ENCODE results near the gene NPLOC4. TPM values are rescaled to one million over a fixed set of nuclear protein-coding genes. Genes with fewer than 3 reads are reported as not detected.

The NPLOC4 gene
- total RNA-seq, 1 donor from 2014 or later, result 39.5 TPM

DNA sequence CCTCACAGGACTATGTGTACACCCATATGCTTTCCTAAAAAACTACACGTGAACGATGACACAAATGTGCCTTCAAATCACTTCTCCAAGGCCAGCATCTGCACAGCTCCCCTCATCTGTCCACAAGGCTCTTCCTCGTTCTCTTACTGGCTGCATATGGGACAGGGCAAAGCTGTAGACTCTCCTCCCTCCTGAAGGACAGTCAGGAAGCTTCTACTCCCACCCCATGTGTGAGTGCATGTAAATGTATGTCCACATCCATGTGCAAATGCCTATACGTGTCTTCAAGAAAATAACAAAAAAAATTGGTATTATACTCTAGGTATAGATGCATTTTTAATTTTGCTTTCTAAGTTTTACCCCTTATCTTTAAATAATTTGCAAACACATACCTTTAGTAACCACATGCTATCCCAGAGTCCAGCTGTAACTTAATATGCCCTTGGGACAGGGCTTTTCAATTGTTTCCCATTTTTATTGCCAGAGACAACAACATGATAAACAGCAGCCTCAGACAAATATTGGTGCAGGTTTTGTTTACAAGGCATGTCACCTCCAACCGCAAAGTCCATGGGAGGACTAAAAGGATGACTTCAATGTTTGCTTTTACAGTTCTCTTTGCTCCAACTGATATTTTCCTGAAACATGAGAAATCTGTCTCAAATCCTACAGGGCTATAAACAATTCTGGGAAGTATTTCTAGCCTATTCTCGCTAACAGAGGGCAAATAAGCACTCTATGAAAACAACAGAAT is 53.1 kb downstream of the NPLOC4 start:
- DNase-seq, result no peak

DNA sequence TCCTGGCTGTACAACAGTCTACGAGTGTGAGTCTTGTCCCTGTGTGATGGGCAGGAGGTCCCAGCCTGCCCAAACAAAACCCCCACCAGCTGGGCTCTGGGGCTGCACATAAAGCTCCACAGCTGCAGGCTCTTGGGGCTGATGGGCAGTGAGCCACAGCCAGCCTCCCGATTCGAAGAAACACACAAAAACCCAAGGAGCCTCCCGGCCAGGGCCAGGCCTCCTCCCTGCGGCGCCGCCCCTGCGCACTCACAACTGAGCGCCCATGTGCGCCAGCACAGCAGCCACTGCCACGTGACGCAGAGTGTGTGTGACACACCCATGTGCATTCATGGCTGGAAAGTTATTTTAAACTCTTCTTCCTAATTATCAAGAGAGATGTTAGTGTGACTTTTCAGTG is 54.2 kb downstream of the NPLOC4 start:
- no peak for DNase-seq

DNA sequence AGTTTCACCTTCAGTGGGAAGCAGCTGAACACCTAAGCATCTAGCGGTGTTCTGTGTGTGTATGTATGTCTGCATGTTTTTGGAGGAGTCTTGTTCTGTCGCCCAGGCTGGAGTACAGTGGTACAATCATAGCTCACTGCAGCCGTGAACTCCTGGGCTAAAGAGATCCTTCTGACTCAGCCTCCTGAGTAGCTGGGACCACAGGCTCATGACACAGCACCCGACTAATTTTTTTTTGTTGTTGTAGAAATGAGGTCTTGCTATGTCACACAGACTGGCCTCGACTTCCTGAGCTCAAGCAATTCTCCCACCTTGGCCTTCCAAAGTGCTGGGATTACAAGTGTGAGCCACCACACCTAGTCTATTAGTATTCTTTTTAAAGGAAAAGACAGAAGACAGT is 54.6 kb downstream of the NPLOC4 start:
- DNase-seq, result no peak

DNA sequence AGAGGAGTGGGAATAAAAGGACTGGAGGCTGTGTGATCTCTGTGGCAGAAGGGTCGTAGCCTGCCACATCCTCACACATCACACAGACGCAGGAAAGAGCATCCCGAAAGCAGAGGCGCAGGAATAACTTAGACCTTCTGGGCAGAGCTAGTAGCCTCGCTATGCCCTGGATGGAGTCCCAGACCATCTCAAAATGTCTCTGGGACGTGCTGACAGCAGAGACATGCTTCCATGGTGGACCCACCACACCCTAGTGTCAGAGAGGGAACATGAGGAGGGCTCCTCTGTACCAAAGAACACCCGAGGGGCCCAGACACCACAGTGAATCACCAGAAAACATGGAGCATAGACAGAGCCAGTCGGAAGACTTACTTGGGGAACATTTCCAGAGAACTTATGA is 55.2 kb downstream of the NPLOC4 start:
- DNase-seq, result no peak

DNA sequence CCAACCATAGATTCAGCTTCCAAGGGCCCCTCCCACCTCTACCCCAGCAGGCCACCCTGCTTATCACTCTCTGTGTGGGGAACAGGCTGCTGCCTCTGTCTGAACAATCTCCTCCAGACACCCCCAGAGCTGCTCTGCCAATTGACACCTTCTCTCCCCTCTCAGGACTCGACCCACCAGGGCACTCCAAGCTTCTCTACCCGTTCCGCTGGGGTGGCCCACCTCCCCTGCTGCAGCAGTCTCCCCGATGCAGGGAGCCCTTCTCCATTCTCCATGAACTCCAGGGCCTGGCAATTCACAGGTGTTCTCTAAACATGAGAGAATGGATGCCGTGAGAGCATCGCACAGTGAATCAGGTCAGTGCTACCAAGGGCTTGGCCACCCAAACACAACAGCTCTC is 56.4 kb downstream of the NPLOC4 start:
- DNase-seq, result no peak

DNA sequence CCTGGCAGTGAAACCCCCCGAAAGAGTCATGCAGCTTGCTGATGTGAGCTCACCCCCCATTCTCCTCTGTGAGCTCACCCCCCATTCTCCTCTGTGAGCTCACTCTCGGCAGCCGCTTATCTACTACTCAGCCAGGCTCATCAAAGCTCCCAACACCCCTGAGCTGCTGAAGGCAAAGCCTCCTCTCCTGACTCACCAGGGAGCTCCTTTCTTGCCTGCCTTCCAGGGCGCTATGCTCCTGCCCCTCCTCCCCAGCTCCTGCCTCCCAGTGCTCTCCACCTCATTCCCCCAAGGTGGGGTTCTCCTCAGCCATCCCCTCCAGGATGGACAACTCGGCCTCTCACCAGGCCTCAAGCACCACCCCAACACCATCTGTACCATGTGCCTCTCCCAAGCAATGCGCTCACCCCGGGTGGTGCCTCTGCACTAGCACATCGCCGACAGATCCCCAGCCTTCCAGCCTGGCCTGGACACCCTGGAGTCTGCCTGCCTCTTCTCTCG is 57.0 kb downstream of the NPLOC4 start:
- no peak for DNase-seq

DNA sequence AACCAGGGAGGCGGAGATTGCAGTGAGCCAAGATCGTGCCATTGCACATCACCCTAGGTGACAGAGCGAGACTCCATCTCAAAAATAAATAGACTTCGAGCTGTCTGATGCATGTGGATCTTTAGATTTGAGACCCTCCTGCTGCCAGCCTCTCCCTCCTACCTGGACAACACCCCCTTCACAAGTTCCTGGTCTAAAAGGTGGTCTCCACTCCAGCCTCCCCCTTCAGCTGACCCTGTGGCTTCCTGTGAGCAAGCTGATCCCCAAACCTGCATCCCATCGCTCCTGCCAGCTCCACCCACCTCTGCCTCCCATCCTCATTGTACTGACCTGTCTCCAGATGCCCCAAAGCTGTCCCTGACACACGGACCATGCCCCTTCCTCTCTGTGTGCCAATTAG is 57.6 kb downstream of the NPLOC4 start:
- no peak for DNase-seq

DNA sequence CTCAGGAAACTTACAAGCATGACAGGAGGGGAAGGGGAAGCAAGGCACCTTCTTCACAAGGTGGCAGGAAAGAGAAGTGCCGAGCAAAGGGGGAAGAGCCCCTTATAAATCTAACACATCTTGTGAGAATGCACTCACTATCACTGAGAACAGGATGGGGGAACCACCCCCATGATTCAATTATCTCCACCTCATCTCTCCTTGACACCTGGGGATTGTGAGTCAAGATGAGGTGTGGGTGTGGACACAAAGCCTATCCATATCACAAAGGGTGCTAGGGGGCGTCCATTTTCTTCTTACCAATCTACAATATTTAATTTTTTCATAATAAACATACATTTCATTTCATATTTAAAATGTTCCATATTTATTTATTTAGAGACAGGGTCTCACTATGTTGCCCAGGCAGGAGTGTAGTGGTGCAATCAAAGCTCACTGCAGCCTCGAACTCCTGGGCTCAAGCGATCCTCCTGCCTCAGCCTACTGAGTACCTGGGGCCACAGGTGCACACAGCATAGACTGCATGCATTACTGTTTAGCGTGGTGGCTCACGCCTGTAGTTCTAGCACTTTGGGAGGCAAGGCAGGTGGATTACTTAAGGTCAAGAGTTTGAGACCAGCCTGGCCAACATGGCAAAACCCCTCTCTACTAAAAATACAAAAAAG is 58.2 kb downstream of the NPLOC4 start:
- no peak for DNase-seq

DNA sequence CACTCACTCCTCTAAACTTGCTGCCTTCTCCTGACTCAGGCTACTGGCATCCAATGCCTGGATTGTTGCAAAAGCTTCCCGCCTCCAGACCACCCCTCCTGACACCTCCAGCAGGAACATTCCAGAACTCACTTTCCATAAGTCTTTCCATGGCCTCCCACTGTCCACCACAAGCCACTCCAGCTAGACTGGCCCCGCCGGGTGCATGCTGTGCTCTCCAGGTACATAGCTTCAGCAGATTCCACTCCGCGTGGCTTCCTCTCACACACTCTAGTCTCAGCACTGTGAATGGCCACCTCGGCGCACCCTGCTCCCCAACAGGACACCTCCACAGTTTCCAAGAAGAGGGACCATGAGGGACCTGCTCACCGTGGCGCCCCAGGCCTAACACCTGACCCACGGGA is 58.9 kb downstream of the NPLOC4 start:
- no peak for DNase-seq

DNA sequence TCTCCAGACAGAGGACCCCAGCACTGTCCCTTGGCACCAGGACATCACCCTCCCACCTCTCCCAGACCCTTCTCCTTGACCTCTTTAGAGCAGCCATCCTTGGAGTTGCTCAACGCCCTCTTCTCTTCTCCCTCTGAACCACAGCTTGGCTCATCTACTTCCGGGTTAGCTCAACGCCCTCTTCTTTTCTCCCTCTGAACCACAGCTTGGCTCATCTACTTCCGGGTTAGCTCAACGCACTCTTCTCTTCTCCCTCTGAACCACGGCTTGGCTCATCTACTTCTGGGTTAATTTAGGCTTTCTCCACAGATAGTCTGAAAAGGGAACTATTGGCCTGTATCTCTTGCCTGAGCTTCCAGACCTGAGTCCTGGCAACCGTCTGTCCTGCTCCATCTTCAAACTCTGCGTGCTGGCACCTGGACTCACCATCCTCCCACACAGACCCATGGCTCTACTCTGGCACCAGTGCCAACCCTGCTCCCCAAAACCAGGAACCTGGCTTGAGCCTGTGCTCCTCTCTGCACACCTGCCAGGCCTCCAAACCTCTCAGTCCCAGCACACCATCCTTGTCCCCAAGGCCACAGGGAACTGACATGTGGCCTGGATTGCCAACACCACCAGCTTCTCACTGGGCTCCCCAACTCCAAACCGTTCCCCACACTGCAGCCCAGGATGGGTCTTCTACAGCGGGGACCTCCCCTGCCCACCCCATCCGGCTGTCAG is 59.5 kb downstream of the NPLOC4 start:
- no peak for DNase-seq

DNA sequence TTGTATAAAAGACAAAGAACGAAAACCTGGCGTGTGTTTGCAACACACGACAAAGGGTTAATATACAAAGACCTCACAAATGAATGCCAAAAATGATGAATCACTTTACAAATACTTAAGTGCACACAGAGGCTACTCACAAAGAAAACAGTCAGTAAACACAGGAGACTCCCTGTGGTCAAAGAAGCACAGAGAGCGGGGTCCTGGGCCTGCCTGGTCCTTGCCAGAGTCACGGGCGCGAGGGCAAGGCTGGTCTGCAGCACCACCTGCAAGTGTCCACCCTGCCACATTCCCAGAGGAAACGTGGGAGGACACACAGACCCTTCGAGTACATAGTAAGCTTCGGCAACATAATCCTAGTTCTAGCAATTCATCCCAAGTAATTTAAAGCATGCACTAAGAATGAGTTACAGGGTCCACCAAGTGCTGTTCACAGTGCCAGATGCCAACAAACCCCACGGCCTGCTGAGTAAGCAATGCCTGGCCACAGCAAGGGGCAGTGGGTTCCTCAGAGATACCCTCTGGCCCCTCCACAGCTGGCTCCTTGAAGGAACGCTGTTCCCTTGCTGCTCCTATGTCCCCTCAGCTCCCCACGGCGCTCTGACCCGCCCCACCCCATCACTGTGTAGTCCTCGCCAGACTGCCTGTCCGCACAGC is 60.2 kb downstream of the NPLOC4 start:
- DNase-seq, result no peak

DNA sequence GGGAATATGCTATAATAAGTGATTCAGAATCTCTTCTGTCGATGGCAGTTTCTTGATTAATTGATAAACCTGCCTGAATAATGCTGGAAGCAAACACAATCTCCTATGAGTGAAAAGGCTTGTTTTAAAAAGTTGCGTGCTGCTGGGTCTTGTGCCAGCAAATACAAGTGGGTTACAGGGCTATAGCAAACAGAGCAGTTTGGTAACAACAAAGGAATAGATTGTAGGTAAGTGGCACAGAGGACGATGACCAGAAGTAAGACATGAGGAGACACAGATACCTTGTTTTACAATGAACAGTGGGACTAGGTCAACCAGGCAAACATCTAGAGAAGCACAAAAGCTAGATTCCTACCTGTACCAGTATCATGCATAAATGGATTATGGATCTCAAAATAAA is 61.1 kb downstream of the NPLOC4 start:
- no peak for DNase-seq

DNA sequence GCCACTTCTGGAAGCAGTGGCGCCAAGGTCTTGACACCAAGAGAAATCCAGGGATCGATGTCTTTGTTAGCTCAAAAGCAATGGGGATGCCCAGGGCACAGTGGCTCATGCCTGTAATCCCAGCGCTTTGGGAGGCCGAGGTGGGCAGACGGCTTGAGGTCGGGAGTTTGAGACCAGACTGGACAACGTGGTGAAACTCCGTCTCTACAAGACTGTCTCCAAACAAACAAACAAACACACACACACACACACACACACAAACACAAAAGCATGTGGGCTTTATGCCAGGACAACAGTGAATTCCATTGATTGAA is 62.3 kb downstream of the NPLOC4 start:
- DNase-seq, result no peak

DNA sequence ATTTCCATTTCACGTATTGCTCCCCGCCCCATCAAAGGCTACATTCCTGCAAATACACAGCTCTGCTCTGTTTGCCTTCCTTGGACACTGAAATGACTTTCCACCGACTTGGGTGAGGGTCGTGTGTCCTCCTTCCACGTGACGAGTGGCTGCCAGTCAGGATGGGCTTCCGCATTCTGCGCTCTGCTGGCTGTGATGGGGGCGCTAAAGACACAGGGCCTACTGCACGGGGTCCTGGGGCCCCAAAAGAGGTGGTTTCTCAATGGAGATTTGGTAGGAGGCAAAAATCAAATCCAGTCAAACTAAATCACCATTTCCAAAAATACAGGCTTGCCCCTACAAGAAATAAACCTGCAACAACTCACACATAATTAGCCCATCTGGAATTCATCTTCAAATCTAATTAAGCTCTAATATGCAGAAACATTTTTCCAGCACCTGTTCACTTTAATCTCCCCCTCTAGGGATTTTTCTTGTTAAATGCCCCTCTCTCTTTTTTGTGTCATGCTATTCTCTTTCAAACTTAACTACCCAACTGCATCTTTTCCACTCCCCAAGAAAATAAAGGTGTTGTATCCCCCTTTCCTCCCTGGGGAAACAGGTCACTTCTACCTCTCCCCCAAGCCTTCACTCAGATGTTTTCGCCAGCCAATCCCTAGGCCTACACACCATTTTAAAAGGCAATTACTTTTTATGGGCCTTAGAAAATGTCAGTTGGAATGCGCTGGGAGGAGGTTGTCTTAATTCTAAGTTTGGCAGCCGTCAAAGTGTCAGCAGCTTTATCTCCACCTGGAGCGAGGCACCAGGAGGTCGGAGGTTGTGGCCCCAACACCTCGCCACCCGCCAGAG is 62.9 kb downstream of the NPLOC4 start:
- no peak for DNase-seq

DNA sequence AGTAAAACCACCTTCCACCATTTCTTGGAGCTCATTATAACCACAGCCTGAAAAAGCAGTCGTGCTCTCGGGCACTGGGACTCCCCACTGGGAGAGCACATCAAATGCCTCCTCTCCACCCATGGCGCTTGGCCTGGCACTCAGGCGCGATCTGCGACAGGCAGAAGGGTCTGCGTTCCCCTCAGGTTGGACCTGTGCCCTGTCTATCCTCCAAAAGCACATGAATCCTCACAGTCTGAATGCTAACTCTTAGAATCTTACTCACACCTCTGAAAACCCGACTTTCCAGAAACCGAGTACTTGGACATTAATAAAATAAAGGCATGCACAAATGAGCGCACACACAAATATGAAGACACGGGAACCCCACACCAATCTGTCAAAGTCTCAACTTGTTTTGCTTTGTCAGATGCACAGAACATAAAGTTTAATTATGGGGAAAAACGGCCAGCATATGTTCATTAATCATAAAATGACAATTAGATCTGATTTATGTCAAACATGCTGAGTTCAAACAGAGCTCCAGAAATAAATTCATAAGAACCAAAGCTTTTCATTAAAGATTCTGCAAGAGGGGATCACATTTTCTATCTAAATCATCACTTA is 64.2 kb downstream of the NPLOC4 start:
- DNase-seq, result no peak

DNA sequence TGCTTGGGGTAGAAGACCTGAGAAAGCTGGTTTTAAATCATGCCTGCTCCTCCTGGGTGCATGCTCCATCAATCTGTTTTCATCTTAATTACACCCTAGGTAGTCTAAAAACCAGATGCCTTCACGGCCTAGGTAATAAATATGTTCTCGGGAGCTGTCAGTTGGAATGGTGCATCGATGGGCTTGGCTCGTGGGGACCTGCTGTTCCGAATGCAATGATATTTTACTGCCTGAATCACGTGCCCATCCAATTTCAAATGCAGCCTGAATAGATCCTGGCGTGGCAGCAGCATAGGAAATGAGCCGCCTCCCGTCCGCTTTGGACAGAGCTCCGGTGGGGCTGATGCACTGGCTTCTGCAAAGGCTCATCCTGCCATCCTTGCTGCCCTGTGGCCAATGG is 65.9 kb downstream of the NPLOC4 start:
- DNase-seq, result no peak

DNA sequence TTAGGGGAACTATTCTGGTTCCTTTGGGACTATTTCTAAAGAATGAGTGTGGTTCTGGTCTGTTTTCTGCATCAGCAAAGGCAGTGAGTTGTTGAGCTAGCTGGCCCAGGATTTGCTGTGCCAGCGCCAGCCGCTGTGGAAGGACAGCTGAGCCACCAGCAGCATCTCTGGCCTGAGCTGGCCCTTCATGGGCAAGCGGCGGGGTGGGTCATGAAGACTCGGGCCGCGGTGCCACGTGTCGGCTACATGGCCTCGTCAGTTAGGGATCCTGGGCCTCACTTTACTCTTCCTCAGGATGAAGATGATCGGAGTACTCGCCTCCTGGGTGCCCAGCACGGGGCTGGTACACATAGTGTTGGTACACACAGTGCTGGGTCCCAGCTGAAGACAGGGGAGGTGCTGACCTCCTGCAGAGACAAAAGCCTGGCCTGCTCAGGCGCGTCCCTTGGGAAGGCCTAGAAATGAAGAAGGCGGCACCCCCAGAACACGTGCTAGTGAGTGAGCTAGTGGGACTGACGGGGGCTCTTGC is 66.9 kb downstream of the NPLOC4 start:
- DNase-seq, result no peak

DNA sequence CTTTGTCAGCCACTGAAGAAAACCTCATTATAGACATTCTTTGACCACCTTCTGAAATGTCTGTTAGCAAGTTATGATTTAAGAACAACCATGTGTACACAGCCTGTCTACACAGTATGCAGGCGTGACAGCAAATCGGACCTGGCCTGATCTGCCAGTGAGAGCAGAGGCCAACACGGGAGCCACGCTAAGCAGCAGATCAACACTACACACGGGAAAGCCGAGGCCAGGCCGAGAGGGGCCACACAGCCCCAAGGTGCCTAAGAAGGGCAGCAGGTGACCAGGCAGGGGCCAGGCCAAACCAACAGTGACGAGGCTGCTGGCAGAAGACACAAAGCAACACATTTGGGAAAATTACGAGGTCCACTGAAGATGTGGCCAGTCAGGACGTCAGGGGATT is 68.5 kb downstream of the NPLOC4 start:
- no peak for DNase-seq

DNA sequence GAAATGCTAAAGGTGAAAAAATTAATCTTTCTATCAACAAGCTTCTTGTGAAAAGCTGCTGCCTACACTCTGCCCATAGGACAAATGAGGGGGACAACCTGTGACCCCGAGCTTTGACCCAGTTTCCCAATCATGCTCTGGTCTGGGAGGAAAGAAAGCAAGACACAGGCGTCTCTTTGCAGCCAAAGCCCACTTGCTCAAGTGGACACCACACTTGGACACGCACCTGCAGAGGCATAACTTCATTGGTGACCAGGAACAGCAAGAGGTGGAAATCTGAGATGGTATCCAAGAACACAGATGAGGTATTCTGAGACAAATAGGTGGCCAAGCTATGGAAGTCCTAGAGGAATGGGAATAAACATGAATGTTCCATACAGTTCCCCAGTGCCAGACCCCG is 69.7 kb downstream of the NPLOC4 start:
- DNase-seq, result no peak

DNA sequence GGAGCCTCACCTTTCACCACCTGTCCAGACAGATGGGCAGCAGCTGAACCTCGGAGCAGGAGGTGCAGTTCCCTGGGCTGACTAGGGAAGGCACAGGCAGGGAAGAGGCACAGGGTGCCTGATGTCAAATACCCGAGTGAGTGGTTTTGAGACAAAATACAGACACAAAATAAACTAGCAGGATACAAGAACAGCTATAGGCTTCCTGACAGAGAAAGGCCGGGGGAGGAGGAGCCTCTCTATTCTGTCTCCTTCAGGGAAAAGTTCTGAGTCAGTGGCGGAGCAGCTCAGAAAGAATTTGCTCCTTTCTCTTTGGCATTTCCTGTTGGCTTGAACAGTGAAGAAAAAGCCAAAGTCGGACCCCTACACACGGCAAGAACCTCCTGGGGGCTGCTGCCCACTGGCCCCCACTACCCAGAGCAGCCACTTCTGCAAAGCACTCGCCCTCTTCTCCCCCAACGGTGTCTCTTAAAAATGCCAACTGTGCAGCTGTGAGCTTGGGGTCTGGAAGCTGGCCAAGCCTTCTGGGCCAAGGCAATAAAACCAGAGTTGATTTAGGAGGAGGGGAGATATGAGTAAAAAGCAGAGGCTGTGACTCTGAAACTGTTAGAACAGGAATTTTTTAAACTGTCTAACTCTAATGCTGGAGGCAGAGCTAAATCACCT is 70.3 kb downstream of the NPLOC4 start:
- no peak for DNase-seq

DNA sequence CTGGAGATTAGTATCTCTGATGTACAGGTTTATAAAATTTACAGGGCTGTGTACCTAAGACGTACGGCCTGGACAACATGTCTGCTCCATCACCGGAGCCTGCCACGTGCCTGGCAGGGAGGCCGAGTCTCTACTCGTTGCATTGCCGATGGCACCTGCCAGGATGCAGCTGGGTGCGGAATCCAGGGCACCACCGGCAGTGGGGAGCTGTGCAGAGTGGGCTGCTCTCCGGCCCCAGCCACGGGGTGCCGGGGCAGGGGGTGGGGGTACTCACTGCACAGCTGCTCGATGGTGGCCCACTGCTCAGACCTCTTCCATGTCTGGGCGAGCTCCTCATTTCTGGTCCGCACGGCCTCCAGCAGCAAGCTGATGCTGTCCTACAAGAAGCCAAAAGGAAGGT is 71.7 kb downstream of the NPLOC4 start:
- no peak for DNase-seq

Data from occipital lobe (tissue), 2 donors.